ENCODE data around the gene KCNV2.

DNA sequence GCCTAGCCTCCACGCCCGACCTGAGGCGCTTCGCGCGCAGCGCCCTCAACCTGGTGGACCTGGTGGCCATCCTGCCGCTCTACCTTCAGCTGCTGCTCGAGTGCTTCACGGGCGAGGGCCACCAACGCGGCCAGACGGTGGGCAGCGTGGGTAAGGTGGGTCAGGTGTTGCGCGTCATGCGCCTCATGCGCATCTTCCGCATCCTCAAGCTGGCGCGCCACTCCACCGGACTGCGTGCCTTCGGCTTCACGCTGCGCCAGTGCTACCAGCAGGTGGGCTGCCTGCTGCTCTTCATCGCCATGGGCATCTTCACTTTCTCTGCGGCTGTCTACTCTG lies 1.4 kb downstream of the KCNV2 start:
- TF ChIP-seq, protein P1, sequence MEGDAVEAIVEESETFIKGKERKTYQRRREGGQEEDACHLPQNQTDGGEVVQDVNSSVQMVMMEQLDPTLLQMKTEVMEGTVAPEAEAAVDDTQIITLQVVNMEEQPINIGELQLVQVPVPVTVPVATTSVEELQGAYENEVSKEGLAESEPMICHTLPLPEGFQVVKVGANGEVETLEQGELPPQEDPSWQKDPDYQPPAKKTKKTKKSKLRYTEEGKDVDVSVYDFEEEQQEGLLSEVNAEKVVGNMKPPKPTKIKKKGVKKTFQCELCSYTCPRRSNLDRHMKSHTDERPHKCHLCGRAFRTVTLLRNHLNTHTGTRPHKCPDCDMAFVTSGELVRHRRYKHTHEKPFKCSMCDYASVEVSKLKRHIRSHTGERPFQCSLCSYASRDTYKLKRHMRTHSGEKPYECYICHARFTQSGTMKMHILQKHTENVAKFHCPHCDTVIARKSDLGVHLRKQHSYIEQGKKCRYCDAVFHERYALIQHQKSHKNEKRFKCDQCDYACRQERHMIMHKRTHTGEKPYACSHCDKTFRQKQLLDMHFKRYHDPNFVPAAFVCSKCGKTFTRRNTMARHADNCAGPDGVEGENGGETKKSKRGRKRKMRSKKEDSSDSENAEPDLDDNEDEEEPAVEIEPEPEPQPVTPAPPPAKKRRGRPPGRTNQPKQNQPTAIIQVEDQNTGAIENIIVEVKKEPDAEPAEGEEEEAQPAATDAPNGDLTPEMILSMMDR (IDR thresholded peaks at IDR 0.05) = no peak
- TF ChIP-seq POLR2A (IDR thresholded peaks at IDR 0.05) = no peak
